Nephron progenitor cell (in vitro differentiated cells): ENCODE results near the gene SYNDIG1.

Experiments used
- DNase-seq: peaks from one replicate; pipeline ENCODE4 v3.0.0; 2021
- H3K27ac Mint-ChIP-seq: 2 replicates; pipeline ENCODE4 v1.8.0; 2021; ENCODE audit warnings: mild to moderate bottlenecking, moderate library complexity, mixed read lengths
- H3K27me3 Mint-ChIP-seq: 2 replicates; pipeline ENCODE4 v1.8.0; 2021; ENCODE audit warnings: mild to moderate bottlenecking, low read depth, mixed read lengths; ENCODE audit not compliant: poor library complexity
- H3K36me3 Mint-ChIP-seq: 2 replicates; pipeline ENCODE4 v1.8.0; 2021; ENCODE audit warnings: low read depth, mixed read lengths
- H3K4me1 Mint-ChIP-seq: 2 replicates; pipeline ENCODE4 v1.8.0; 2021; ENCODE audit warnings: mixed read lengths
- H3K4me3 Mint-ChIP-seq: 2 replicates; pipeline ENCODE4 v1.8.0; 2021; ENCODE audit warnings: mild to moderate bottlenecking, moderate library complexity, mixed read lengths
- H3K9me3 Mint-ChIP-seq: 2 replicates; pipeline ENCODE4 v1.8.0; 2021; ENCODE audit warnings: mild to moderate bottlenecking, moderate library complexity, mixed read lengths
- CTCF ChIP-seq: fragments of 200-600 bp; sonication (generic); IDR thresholded peaks from 2 replicates; pipeline ENCODE4 v1.5.0; 2021; ENCODE audit warnings: antibody characterized with exemption

Gene SYNDIG1

GRCh38 chr20:24698706-24699206, 229.3 kb downstream of the SYNDIG1 start:
- no peak for DNase-seq
- no peaks in the 10 kb centered on the region for H3K9me3 Mint-ChIP-seq
- peaks cover 17% of the 10 kb centered on the region for H3K27me3 Mint-ChIP-seq
- no peak overlapping the region for H3K27ac Mint-ChIP-seq
- peaks cover 11% of the 10 kb centered on the region for H3K4me1 Mint-ChIP-seq
- no peak for TF ChIP-seq CTCF
- H3K4me3 Mint-ChIP-seq, result no peak overlapping the region
- H3K36me3 Mint-ChIP-seq, result no peaks in the 10 kb centered on the region

- H3K27me3 Mint-ChIP-seq, result peaks cover 21% of the 10 kb centered on the region
- DNase-seq, result no peak
- TF ChIP-seq CTCF, result no peak
- no peak overlapping the region for H3K27ac Mint-ChIP-seq
- no peak overlapping the region for H3K4me3 Mint-ChIP-seq
- no peaks in the 10 kb centered on the region for H3K36me3 Mint-ChIP-seq
- no peaks in the 10 kb centered on the region for H3K9me3 Mint-ChIP-seq
- peaks cover 9% of the 10 kb centered on the region for H3K4me1 Mint-ChIP-seq
Observed at GRCh38 chr20:24699321-24700165, 230.1 kb downstream of the SYNDIG1 start.

GRCh38 chr20:24700166-24700860, 230.9 kb downstream of the SYNDIG1 start:
- no peak for TF ChIP-seq CTCF

GRCh38 chr20:24701027-24701426, 231.6 kb downstream of the SYNDIG1 start:
- TF ChIP-seq CTCF, result no peak
- Mint-ChIP-seq H3K27me3 (peaks cover 19% of the 10 kb centered on the region), H3K36me3 (no peaks in the 10 kb centered on the region), H3K27ac (no peak overlapping the region), H3K4me3 (no peak overlapping the region), H3K9me3 (no peaks in the 10 kb centered on the region), H3K4me1 (no peaks in the 10 kb centered on the region)
- DNase-seq, result no peak

More at GRCh38 chr20:24700166-24700860, 230.9 kb downstream of the SYNDIG1 start:
- Mint-ChIP-seq H3K4me3 (no peak overlapping the region), H3K27ac (no peak overlapping the region), H3K27me3 (peaks cover 21% of the 10 kb centered on the region), H3K9me3 (no peaks in the 10 kb centered on the region), H3K36me3 (no peaks in the 10 kb centered on the region), H3K4me1 (peaks cover 2% of the 10 kb centered on the region)
- DNase-seq, result no peak

- no peak for TF ChIP-seq CTCF
- DNase-seq, result no peak
- Mint-ChIP-seq H3K36me3 (no peaks in the 10 kb centered on the region), H3K27ac (no peak overlapping the region), H3K4me3 (no peak overlapping the region), H3K9me3 (no peaks in the 10 kb centered on the region), H3K27me3 (peaks cover 13% of the 10 kb centered on the region), H3K4me1 (no peaks in the 10 kb centered on the region)
Observed at GRCh38 chr20:24701668-24702067, 232.2 kb downstream of the SYNDIG1 start.
